Thyroid gland (tissue), 4 donors: ENCODE measurements around the gene SPACA5B. TPM values are rescaled to one million over a fixed set of nuclear protein-coding genes. Genes with fewer than 3 reads are reported as not detected.
"Not testable (repeated sequence)": the region's sequence is repeated elsewhere in the genome, so short reads cannot be mapped to it uniquely, and the experiment has no call there.

ENCODE experiments used
- DNase-seq, 2 donors: peaks; one replicate each; pipeline ENCODE4 v3.0.0-alpha.2; 2019
- H3K27ac ChIP-seq, 3 donors: fragments of 200-600 bp; sonication (generic); 1 replicate in 2 of 3; 2 replicates in 1 of 3; pipeline ENCODE4 v1.5.1; 2016 to 2019; ENCODE audit warnings: mild to moderate bottlenecking in 1 of 3, moderate library complexity in 1 of 3
- H3K27me3 ChIP-seq: fragments of 200-600 bp; sonication (generic); one replicate; pipeline ENCODE4 v1.5.1; 2019
- H3K36me3 ChIP-seq, 2 donors: fragments of 200-600 bp; sonication (generic); one replicate each; pipeline ENCODE4 v1.5.1; 2016 to 2019
- H3K4me1 ChIP-seq, 2 donors: fragments of 200-600 bp; sonication (generic); one replicate each; pipeline ENCODE4 v1.5.1; 2017 to 2019
- H3K4me3 ChIP-seq, 3 donors: fragments of 200-600 bp; sonication (generic); replicated peaks in 1 of 3; 1 replicate in 2 of 3; 2 replicates in 1 of 3; pipeline ENCODE4 v1.5.1; 2016; ENCODE audit warnings: mild to moderate bottlenecking in 1 of 3
- H3K9me3 ChIP-seq: fragments of 200-600 bp; sonication (generic); one replicate; pipeline ENCODE4 v1.5.1; 2017
- POLR2A ChIP-seq, 2 donors: fragments of 450-650 bp; IDR thresholded peaks; one replicate each; pipeline ENCODE4 v1.6.1; 2017; ENCODE audit warnings: antibody characterized with exemption in 2 of 2, mild to moderate bottlenecking in 2 of 2, moderate library complexity in 1 of 2
- WGBS, 2 donors: methylation state at CpG; one replicate each; pipeline ENCODE4 v1.1.5; 2017; 5-methylcytosine and 5-hydroxymethylcytosine counted together
- intact Hi-C: fragments of 100-400 bp; cut with DNase I; formaldehyde crosslinking; loops from one replicate; pipeline ENCODE4 v1.15.1; 2023
- small RNA-seq: library from RNA; depleted of rRNA; stranded (forward); fragments of <200 nt; gene quantifications from one replicate; pipeline ENCODE3, GENCODE V24; 2016
- total RNA-seq, 4 donors: library from RNA; depleted of rRNA; stranded (reverse); fragments of >200 nt; gene quantifications; one replicate each; pipeline ENCODE4 v1.2.3, GENCODE V29; 2016
- TF ChIP-seq, protein P1 (sequence below), 6 experiments: fragments of 200-600 bp in 3 of 6; fragments of 450-650 bp in 3 of 6; sonication (generic) in 3 of 6; IDR thresholded peaks; one replicate each; pipeline ENCODE4 v1.5.1; 2016 to 2019; ENCODE audit warnings: antibody characterized with exemption in 6 of 6, mild to moderate bottlenecking in 2 of 6, inconsistent platforms in 1 of 6, moderate library complexity in 1 of 6

The SPACA5B gene
- total RNA-seq, 4 donors from 2014 or later = not detected

DNA sequence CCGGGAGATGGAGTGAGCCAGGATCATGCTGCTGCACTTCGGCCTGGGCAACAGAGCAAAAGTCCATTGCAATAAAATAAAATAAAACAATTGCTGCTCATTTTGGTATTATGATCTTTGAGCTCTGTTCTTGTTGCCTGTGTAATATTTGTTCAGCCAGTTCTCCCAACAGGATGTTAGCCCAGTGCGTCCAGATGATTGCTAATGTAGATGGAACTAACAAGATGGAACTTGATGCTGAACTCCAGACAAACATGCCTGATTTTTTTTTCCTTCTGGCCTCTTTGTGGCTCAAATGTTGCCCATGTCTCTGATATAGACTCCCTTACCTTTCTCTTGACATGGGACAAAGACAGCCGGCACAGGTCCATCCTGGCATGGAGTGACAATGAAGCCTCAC lies 50.4 kb downstream of the SPACA5B start:
- DNase-seq = no peak
- intact Hi-C loops = no loop called here
- WGBS, 2 donors = 94 to 95% methylated on average over 4 of the region's 4 CpGs
- no peaks in the 10 kb centered on the region for H3K9me3 ChIP-seq
- H3K4me3 ChIP-seq = no peak overlapping the region
- H3K27me3 ChIP-seq = no peaks in the 10 kb centered on the region
- no peak overlapping the region for H3K27ac ChIP-seq
- TF ChIP-seq, protein P1, sequence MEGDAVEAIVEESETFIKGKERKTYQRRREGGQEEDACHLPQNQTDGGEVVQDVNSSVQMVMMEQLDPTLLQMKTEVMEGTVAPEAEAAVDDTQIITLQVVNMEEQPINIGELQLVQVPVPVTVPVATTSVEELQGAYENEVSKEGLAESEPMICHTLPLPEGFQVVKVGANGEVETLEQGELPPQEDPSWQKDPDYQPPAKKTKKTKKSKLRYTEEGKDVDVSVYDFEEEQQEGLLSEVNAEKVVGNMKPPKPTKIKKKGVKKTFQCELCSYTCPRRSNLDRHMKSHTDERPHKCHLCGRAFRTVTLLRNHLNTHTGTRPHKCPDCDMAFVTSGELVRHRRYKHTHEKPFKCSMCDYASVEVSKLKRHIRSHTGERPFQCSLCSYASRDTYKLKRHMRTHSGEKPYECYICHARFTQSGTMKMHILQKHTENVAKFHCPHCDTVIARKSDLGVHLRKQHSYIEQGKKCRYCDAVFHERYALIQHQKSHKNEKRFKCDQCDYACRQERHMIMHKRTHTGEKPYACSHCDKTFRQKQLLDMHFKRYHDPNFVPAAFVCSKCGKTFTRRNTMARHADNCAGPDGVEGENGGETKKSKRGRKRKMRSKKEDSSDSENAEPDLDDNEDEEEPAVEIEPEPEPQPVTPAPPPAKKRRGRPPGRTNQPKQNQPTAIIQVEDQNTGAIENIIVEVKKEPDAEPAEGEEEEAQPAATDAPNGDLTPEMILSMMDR (IDR thresholded peaks at IDR 0.05) = no peak
- no peak for TF ChIP-seq POLR2A (IDR thresholded peaks at IDR 0.05)
- no peaks in the 10 kb centered on the region for H3K4me1 ChIP-seq
- H3K36me3 ChIP-seq = no peaks in the 10 kb centered on the region

DNA sequence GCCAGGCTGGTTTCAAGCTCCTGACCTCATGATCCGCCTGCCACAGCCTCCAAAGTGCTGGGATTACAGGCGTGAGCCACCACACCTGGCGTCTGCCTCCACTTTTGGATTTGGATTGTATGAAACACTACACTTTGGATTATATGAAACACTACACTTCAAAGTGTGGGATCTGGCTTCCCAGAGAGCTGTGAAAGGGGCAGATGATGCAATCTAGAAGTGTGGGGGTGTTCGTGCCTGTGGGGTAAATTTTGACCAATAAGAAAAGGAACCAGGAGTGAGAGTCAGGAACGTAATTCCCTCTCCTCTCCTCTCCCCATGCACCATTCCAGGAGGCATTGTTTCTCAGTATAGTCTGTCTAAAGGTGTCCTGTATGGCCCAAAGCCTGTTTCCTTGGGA lies 51.5 kb downstream of the SPACA5B start:
- H3K27me3 ChIP-seq, DNase-seq, H3K27ac ChIP-seq, H3K4me1 ChIP-seq, intact Hi-C loops, H3K9me3 ChIP-seq, H3K36me3 ChIP-seq, H3K4me3 ChIP-seq: not testable (repeated sequence)
- 85 to 86% methylated on average over 5 of the region's 5 CpGs for WGBS, 2 donors

Small RNAs within 50 kb of the gene (small RNA-seq; reads per million reads assigned to genes)
- gene AC245047.7 = not detected
- gene RNU6-707P = not detected

Other genes with a start within 250 kb of the SPACA5B start
- 10 to 100 TPM in 2 of 4 donors, 1 to 10 TPM in 2; 6.3 to 13.8 (median 10.0) TPM for gene ZNF182, start 126.6 kb upstream of the SPACA5B start, total RNA-seq
- gene SPACA5, start 123.6 kb upstream of the SPACA5B start, total RNA-seq = not detected
- gene ZNF630, start 59.0 kb upstream of the SPACA5B start, total RNA-seq = 1 to 10 TPM; 2.6 to 6.4 (median 6.0) TPM
- not detected for gene SSX5, start 66.2 kb downstream of the SPACA5B start, total RNA-seq
- gene SSX1, start 124.8 kb downstream of the SPACA5B start, total RNA-seq = under 1 TPM in 1 of 4 donors, not detected in 3; 0.54 TPM
- gene SSX3, start 226.1 kb downstream of the SPACA5B start, total RNA-seq = under 1 TPM in 1 of 4 donors, not detected in 3; 0.81 TPM